Keratinocyte (primary cell): ENCODE results near the gene IQSEC3. TPM values are rescaled to one million over a fixed set of nuclear protein-coding genes. Genes with fewer than 3 reads are reported as not detected.

Experiments used
- DNase-seq: peaks from one replicate; pipeline ENCODE4 v3.0.0-alpha.2; 2011; ENCODE audit warnings: low read depth, missing footprints, low spot score
- FAIRE-seq: peaks from 2 replicates; lab custom pipeline; 2011; peaks lifted over from hg19 to GRCh38; lab: Jason Lieb, UNC
- H2AFZ ChIP-seq: 2 replicates; pipeline ENCODE4 v1.6.0; 2012; ENCODE audit warnings: low read length, control low read depth, inconsistent platforms; ENCODE audit not compliant: control insufficient read depth
- H3K27ac ChIP-seq: 2 replicates; pipeline ENCODE4 v1.5.1; 2011; ENCODE audit warnings: low read length; ENCODE audit not compliant: control insufficient read depth, insufficient read depth
- H3K27me3 ChIP-seq: 3 replicates; pipeline ENCODE4 v1.6.0; 2011; ENCODE audit warnings: low read length; ENCODE audit not compliant: control insufficient read depth, insufficient read depth; ENCODE audit errors: extremely low read depth
- H3K36me3 ChIP-seq, 2 experiments: 2 replicates in 1 of 2; 3 replicates in 1 of 2; pipeline ENCODE4 v1.5.1; 2011; ENCODE audit warnings: low read length in 2 of 2, mild to moderate bottlenecking in 1 of 2; ENCODE audit not compliant: control insufficient read depth in 2 of 2, insufficient read depth in 2 of 2; ENCODE audit errors: extremely low read depth in 1 of 2
- H3K4me1 ChIP-seq: 3 replicates; pipeline ENCODE4 v1.5.1; 2011; ENCODE audit warnings: low read length; ENCODE audit not compliant: control insufficient read depth, insufficient read depth; ENCODE audit errors: extremely low read depth
- H3K4me2 ChIP-seq: 3 replicates; pipeline ENCODE4 v1.6.0; 2011; ENCODE audit warnings: low read depth, low read length; ENCODE audit not compliant: control insufficient read depth, insufficient read depth; ENCODE audit errors: extremely low read depth
- H3K4me3 ChIP-seq, 3 experiments: fragments of 200-600 bp in 1 of 3; sonication (generic) in 1 of 3; 2 replicates in 2 of 3; 3 replicates in 1 of 3; pipeline ENCODE4 v1.5.1; 2011 to 2016; ENCODE audit warnings: low read length in 3 of 3, mild to moderate bottlenecking in 3 of 3, control low read depth in 2 of 3, inconsistent platforms in 1 of 3, low read depth in 1 of 3, mixed read lengths in 1 of 3, mixed run types in 1 of 3, moderate library complexity in 1 of 3; ENCODE audit not compliant: control insufficient read depth in 2 of 3, insufficient read depth in 2 of 3; ENCODE audit errors: extremely low read depth in 1 of 3
- H3K79me2 ChIP-seq: 2 replicates; pipeline ENCODE4 v1.6.0; 2012; ENCODE audit warnings: low read length; ENCODE audit not compliant: control insufficient read depth, insufficient read depth
- H3K9ac ChIP-seq: 3 replicates; pipeline ENCODE4 v1.6.0; 2011; ENCODE audit warnings: low read length; ENCODE audit not compliant: control insufficient read depth, insufficient read depth; ENCODE audit errors: extremely low read depth
- H3K9me1 ChIP-seq: 3 replicates; pipeline ENCODE4 v1.6.0; 2011; ENCODE audit warnings: low read length; ENCODE audit not compliant: control insufficient read depth, insufficient read depth; ENCODE audit errors: extremely low read depth
- H3K9me3 ChIP-seq: 2 replicates; pipeline ENCODE4 v1.5.1; 2012; ENCODE audit warnings: low read depth, low read length; ENCODE audit not compliant: control insufficient read depth
- H4K20me1 ChIP-seq: 3 replicates; pipeline ENCODE4 v1.6.0; 2011; ENCODE audit warnings: low read length; ENCODE audit not compliant: control insufficient read depth, insufficient read depth; ENCODE audit errors: extremely low read depth
- EZH2 ChIP-seq: IDR thresholded peaks from one replicate; pipeline ENCODE4 v1.6.1; 2012; ENCODE audit warnings: inconsistent platforms, mild to moderate bottlenecking, low read length, moderate library complexity
- dilution Hi-C: fragments of 300-500 bp; cut with MboI; formaldehyde crosslinking; loops from one replicate; pipeline ENCODE4 v1.7.0; 2020; ENCODE audit warnings: low sequenced_read_pairs; ENCODE audit not compliant: extremely low pct_ligation_motif_present
- polyA plus RNA-seq, 5 experiments: library from polyadenylated mRNA; depleted of rRNA in 3 of 5; stranded (reverse) in 3 of 5; stranded (forward) in 1 of 5; unstranded in 1 of 5; fragments of >200 nt; gene quantifications; 1 replicate in 1 of 5; 2 replicates in 3 of 5; 3 replicates in 1 of 5; pipeline versions ENCODE4 v1.2.1 to v1.2.3, GENCODE V29; 2011 to 2012; ENCODE audit warnings: missing spikeins in 2 of 5, low read depth in 1 of 5, low replicate concordance in 1 of 5
- TF ChIP-seq, protein P1 (sequence below), 3 experiments: IDR thresholded peaks in 1 of 3; conservative IDR thresholded peaks in 1 of 3; optimal IDR thresholded peaks in 1 of 3; 2 replicates in 2 of 3; 3 replicates in 1 of 3; pipeline versions ENCODE3 to v1.5.1; 2011; ENCODE audit warnings: low read length in 3 of 3, mild to moderate bottlenecking in 3 of 3, moderate library complexity in 2 of 3, control low read depth in 1 of 3, inconsistent platforms in 1 of 3; ENCODE audit not compliant: insufficient read depth in 2 of 3; ENCODE audit errors: extremely low read depth in 1 of 3

The IQSEC3 gene
- polyA plus RNA-seq, 1 donor (not counting 4 experiments of a cell fraction or from before 2014, with no cell fraction given), result not detected

DNA sequence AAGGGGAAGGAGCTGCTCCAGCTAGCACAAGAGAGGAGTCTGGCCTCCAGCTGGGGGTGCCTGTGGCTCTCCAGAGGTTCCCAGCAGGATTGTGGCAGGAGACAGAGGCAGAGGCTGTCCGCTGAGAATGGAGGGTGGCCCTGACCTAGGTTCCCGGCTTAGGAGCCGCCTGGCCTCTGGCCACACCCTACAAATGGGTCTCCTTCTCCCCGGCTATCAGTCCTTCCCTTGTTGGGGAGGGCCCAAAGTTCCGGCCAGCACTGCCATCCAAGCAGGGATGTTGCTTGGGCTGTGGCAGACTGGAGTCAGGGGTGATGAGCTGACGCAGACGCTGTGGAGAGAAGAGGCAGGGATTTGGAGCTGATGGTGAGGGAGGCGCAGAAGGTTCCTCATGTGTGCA, 124.3 kb downstream of the IQSEC3 start:
- Histone ChIP-seq H3K79me2 (no peaks in the 10 kb centered on the region), H3K4me1 (no peaks in the 10 kb centered on the region), H2AFZ (no peak overlapping the region), H3K9me1 (no peaks in the 10 kb centered on the region), H3K27ac (no peak overlapping the region), H3K27me3 (peaks cover 15% of the 10 kb centered on the region), H3K9ac (no peak overlapping the region), H3K4me2 (no peak overlapping the region), H4K20me1 (no peaks in the 10 kb centered on the region), H3K36me3 (no peaks in the 10 kb centered on the region), H3K9me3 (no peaks in the 10 kb centered on the region), H3K4me3 (no peak overlapping the region)
- dilution Hi-C loops, result no loop called here
- FAIRE-seq (no peak), DNase-seq (no peak)
- TF ChIP-seq, protein P1, sequence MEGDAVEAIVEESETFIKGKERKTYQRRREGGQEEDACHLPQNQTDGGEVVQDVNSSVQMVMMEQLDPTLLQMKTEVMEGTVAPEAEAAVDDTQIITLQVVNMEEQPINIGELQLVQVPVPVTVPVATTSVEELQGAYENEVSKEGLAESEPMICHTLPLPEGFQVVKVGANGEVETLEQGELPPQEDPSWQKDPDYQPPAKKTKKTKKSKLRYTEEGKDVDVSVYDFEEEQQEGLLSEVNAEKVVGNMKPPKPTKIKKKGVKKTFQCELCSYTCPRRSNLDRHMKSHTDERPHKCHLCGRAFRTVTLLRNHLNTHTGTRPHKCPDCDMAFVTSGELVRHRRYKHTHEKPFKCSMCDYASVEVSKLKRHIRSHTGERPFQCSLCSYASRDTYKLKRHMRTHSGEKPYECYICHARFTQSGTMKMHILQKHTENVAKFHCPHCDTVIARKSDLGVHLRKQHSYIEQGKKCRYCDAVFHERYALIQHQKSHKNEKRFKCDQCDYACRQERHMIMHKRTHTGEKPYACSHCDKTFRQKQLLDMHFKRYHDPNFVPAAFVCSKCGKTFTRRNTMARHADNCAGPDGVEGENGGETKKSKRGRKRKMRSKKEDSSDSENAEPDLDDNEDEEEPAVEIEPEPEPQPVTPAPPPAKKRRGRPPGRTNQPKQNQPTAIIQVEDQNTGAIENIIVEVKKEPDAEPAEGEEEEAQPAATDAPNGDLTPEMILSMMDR (optimal IDR thresholded peaks at IDR 0.05 in 1 of 3, IDR thresholded peaks at IDR 0.05 in 1 of 3, conservative IDR thresholded peaks at IDR 0.05 in 1 of 3; ENCODE audit: extremely low read depth in 1 of 3, insufficient read depth in 2 of 3, low read length in 3 of 3), result no peak
- no peak for TF ChIP-seq EZH2

DNA sequence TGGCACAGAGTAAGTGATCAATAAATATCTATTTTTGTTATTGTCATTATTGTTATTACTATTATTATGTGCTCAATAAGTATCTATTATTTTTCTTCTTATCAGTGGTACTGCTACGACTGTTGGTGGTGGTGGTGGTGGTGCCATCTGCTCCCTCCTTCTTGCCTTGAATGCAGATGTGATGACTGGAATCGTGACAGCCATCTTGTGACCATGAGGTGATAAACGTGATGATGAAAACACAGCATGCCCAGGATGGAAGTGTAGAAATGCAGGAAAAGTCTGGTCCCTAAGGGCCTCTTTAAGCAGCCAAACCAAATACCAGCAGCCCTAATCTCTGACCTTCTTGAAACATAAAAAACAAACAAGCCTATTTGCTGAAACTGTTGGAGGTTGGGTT, 125.0 kb downstream of the IQSEC3 start:
- no peaks in the 10 kb centered on the region for H3K9me3 ChIP-seq
- no peak overlapping the region for H3K9ac ChIP-seq
- no peaks in the 10 kb centered on the region for H4K20me1 ChIP-seq
- no peaks in the 10 kb centered on the region for H3K36me3 ChIP-seq
- FAIRE-seq, result no peak
- no peaks in the 10 kb centered on the region for H3K79me2 ChIP-seq
- DNase-seq, result no peak
- H3K9me1 ChIP-seq, result no peaks in the 10 kb centered on the region
- no peak overlapping the region for H3K27ac ChIP-seq
- TF ChIP-seq EZH2, result no peak
- TF ChIP-seq, protein P1 (optimal IDR thresholded peaks at IDR 0.05 in 1 of 3, IDR thresholded peaks at IDR 0.05 in 1 of 3, conservative IDR thresholded peaks at IDR 0.05 in 1 of 3; ENCODE audit: extremely low read depth in 1 of 3, insufficient read depth in 2 of 3, low read length in 3 of 3), result no peak
- no peaks in the 10 kb centered on the region for H3K4me1 ChIP-seq
- no peak overlapping the region for H3K4me3 ChIP-seq
- H2AFZ ChIP-seq, result no peak overlapping the region
- dilution Hi-C loops, result no loop called here
- H3K27me3 ChIP-seq, result peaks cover 15% of the 10 kb centered on the region
- H3K4me2 ChIP-seq, result no peak overlapping the region
